OCI-LY7 (cell line): ENCODE data around the gene MICALL2.

Experiments
- CTCF ChIP-seq: fragments of 200-600 bp; sonication (generic); conservative IDR thresholded peaks from 2 replicates; pipeline ENCODE4 v1.5.1; 2014; ENCODE audit warnings: mild to moderate bottlenecking, antibody characterized with exemption, low read length, moderate library complexity, mixed read lengths
- EZH2phosphoT487 ChIP-seq: fragments of 200-600 bp; sonication (generic); IDR thresholded peaks from 2 replicates; pipeline ENCODE4 v1.6.1; 2018; ENCODE audit warnings: low read depth, borderline replicate concordance, mild to moderate bottlenecking, mixed run types, antibody characterized with exemption, low read length, moderate library complexity, mixed read lengths

- no peak for TF ChIP-seq CTCF
- no peak for TF ChIP-seq EZH2phosphoT487
Measured at GRCh38 chr7:1502845-1503244, 43.6 kb upstream of the MICALL2 start.
